ENCODE data around the gene SHISA5. TPM values are rescaled to one million over a fixed set of nuclear protein-coding genes. Genes with fewer than 3 reads are reported as not detected.

The SHISA5 gene
- total RNA-seq, 2 experiments from 2014 or later, result 68.8 to 73.5 TPM

- H3K36me3 Mint-ChIP-seq, result peaks cover 32% of the 10 kb centered on the region
- no peaks in the 10 kb centered on the region for H3K27me3 Mint-ChIP-seq
- H3K4me1 Mint-ChIP-seq, result peaks cover 24% of the 10 kb centered on the region
- no peak overlapping the region for H3K4me3 Mint-ChIP-seq
- no peak overlapping the region for H3K27ac Mint-ChIP-seq
- no peaks in the 10 kb centered on the region for H3K9me3 Mint-ChIP-seq
- no peak for DNase-seq
Observed at GRCh38 chr3:48437812-48438211, 66.2 kb downstream of the SHISA5 start.

DNA sequence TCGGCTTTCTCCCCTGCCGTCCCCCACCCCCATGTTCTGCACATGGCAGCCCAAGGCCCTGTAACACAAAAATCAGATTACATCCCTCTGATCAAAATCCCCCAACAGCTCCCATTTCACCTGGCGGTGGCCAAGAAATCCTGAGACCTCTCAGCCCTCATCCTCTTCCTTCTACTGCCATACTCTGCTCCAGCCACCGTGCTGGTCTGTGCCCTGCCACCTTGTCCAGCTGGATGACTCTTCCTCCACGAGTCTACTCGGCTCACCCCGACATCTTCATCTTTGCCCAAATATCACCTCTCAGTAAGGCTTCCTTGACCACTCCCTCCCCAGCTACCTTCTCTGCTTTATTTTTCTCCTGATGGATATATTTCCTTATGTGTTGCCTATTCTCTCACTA, 67.1 kb downstream of the SHISA5 start:
- H3K4me3 Mint-ChIP-seq, result no peak overlapping the region
- H3K27me3 Mint-ChIP-seq, result no peaks in the 10 kb centered on the region
- peaks cover 26% of the 10 kb centered on the region for H3K36me3 Mint-ChIP-seq
- DNase-seq, result no peak
- H3K9me3 Mint-ChIP-seq, result no peaks in the 10 kb centered on the region
- H3K4me1 Mint-ChIP-seq, result peaks cover 17% of the 10 kb centered on the region
- H3K27ac Mint-ChIP-seq, result no peak overlapping the region

DNA sequence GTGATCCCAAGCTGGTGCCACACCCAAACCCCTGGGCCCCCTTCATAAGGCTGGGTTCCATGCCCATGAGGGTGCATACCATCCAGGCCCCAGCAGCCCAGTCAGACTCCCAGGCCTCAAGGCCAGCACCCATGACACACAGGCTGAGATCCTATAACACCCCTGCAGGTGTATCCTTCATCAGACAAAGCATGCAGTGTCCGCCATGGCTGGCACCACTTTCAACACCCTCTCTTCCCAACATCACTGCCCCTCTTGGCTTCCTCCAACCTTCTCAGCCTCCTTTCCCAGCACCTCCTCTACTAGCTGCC, 67.5 kb downstream of the SHISA5 start:
- Mint-ChIP-seq H3K9me3 (no peaks in the 10 kb centered on the region), H3K27ac (no peak overlapping the region), H3K4me3 (no peak overlapping the region), H3K36me3 (peaks cover 24% of the 10 kb centered on the region), H3K27me3 (no peaks in the 10 kb centered on the region), H3K4me1 (peaks cover 13% of the 10 kb centered on the region)
- no peak for DNase-seq

DNA sequence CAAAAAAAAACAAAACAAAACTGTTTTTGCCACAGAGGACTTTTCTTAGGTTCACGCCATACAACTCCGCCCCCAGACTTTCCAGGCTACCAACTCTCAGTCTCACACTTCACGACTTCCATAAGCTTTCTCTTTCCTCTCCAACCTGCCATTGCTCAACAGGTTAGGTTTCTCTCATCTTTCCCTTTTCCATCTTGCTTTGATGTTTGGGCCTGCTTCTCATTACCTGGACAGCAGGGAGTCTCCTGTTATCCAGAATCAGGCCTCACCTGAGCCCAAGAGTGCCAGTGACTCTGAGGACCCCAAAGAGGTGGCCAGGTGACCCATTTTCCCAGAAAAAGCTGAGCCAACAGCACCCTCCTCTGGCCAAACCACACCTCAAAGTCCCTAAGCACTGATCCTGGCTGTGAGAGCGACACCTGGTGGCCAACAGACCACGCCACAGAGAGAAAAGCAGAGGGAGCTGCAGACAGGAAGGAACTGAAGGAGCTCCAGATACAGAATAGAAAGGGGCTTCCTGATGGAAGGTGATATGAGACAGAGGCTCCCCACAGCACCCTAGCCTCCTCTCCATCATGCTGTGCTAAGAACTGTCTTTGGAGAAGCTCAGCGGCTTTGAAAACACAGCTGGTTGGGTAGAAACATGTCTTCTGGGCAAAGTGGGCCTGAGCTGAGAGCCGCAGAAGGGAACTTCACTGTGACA, 68.0 kb downstream of the SHISA5 start:
- Mint-ChIP-seq H3K36me3 (peaks cover 20% of the 10 kb centered on the region), H3K4me3 (no peak overlapping the region), H3K4me1 (peaks cover 12% of the 10 kb centered on the region), H3K27ac (no peak overlapping the region), H3K9me3 (no peaks in the 10 kb centered on the region), H3K27me3 (no peaks in the 10 kb centered on the region)
- DNase-seq, result peak; percentile 81

DNA sequence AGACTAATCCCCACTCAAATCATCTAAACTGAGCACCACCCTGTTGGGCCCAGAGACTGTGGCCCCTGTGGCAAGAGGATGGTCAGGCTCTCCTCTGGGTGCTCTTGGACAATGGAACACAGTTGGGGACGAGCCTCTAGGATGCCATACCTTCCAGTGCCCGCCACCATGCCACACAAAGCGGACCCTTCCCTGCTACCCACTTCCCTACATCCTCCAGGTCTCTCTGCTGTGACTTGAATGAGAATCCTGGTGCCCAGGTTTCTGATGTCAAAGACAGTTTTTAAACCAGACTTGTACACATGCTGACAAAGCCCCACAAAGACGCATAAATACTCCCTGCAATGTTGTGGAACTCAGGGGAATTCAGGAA, 68.8 kb downstream of the SHISA5 start:
- Mint-ChIP-seq H3K36me3 (peaks cover 19% of the 10 kb centered on the region), H3K27me3 (no peaks in the 10 kb centered on the region), H3K27ac (peak overlapping the region; percentile 35), H3K4me3 (no peak overlapping the region), H3K9me3 (no peaks in the 10 kb centered on the region), H3K4me1 (peaks cover 17% of the 10 kb centered on the region)
- DNase-seq, result no peak

GRCh38 chr3:48434591-48435222, 69.3 kb downstream of the SHISA5 start:
- no peak overlapping the region for H3K27ac Mint-ChIP-seq
- no peak overlapping the region for H3K4me3 Mint-ChIP-seq
- DNase-seq, result peak; percentile 16
- peaks cover 14% of the 10 kb centered on the region for H3K36me3 Mint-ChIP-seq
- no peaks in the 10 kb centered on the region for H3K27me3 Mint-ChIP-seq
- no peaks in the 10 kb centered on the region for H3K9me3 Mint-ChIP-seq
- H3K4me1 Mint-ChIP-seq, result peaks cover 19% of the 10 kb centered on the region

DNA sequence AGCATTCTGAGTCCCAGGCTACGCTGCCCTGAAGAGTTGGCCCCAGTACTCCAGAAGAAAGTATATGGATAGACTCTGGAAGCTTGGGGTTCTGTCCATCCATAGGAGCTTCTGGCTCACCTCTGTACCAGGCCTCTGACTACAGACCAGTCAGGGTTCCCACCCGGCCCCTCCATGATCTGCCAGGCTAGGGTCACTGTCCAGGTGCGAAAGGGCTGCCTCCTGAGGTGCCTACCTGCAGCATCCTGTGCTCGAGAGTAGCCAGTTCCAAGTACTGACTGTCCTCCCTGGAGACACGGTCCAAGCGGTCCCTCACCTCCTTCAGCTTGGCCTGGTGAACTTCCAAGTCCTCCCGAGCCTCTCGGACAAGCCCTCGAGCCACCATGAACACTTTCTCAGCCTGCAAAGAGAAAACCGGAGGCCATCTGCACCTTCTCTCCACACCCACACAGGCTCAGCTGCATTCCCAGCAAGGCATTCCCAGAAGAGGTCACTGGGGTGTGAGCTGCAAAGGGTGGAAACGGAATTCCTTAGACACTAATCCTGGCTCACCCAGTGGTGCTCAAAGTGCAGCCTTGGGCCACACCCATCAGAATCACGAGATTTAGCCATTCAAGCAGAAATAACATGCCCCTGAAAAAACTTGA, 70.4 kb downstream of the SHISA5 start:
- DNase-seq, result no peak
- no peaks in the 10 kb centered on the region for H3K27me3 Mint-ChIP-seq
- H3K36me3 Mint-ChIP-seq, result peaks cover 13% of the 10 kb centered on the region
- H3K4me3 Mint-ChIP-seq, result no peak overlapping the region
- no peaks in the 10 kb centered on the region for H3K9me3 Mint-ChIP-seq
- peaks cover 13% of the 10 kb centered on the region for H3K4me1 Mint-ChIP-seq
- H3K27ac Mint-ChIP-seq, result no peak overlapping the region

DNA sequence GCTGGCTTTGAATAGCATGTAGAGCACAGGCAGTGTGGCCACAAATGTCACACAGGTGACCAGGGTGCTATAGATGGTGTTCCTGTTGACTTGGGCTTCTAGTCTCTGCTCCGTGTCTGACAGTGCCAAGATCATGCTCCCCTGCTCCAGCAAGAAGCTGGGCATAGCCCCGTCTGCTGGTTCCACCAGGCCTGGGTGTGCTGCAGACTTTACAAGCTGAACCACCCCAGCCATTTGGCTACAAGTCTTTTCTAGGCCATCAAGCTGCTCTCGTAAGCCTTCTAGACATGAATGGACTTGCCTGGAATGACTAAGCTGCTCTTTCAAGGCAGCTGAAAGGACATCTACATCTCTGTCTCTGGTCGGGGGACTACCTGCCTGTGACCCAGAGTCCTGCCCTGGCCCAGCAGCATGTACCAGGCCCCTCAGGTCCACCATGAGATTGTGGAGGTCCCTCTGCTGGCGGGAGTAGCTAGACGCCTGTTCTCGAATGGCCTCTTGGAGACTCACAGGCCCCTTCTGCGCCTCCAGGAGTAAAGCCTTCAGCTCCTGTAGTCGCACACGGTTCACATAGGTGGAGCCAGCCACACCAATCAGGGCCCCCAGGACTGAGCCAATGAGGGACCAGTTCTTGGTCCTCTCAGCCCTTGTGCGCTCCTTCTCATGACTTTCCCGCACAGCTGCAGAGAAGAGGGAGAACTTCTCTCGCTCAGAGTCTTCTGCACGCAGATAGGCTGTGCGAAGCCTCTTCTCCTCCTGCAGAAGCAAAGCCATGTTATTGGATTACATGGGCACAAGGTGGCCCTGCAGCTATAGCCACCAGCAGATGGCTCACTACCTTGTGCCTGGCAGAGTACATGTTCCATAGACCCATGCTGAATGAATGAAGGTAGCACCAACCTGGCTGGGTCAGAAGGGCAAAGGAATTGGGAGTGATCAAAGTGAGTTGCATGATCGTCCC, 71.3 kb downstream of the SHISA5 start:
- Mint-ChIP-seq H3K36me3 (peaks cover 11% of the 10 kb centered on the region), H3K9me3 (no peaks in the 10 kb centered on the region), H3K27ac (no peak overlapping the region), H3K27me3 (peaks cover 7% of the 10 kb centered on the region), H3K4me1 (peaks cover 9% of the 10 kb centered on the region), H3K4me3 (no peak overlapping the region)
- DNase-seq, result no peak

GRCh38 chr3:48431224-48432029, 72.5 kb downstream of the SHISA5 start:
- no peaks in the 10 kb centered on the region for H3K9me3 Mint-ChIP-seq
- no peak for DNase-seq
- peaks cover 9% of the 10 kb centered on the region for H3K4me1 Mint-ChIP-seq
- H3K4me3 Mint-ChIP-seq, result peak overlapping the region; percentile 11
- peaks cover 11% of the 10 kb centered on the region for H3K36me3 Mint-ChIP-seq
- H3K27me3 Mint-ChIP-seq, result peaks cover 7% of the 10 kb centered on the region
- no peak overlapping the region for H3K27ac Mint-ChIP-seq

GRCh38 chr3:48430708-48431101, 73.3 kb downstream of the SHISA5 start:
- H3K9me3 Mint-ChIP-seq, result no peaks in the 10 kb centered on the region
- peaks cover 7% of the 10 kb centered on the region for H3K27me3 Mint-ChIP-seq
- peaks cover 11% of the 10 kb centered on the region for H3K36me3 Mint-ChIP-seq
- DNase-seq, result no peak
- peaks cover 9% of the 10 kb centered on the region for H3K4me1 Mint-ChIP-seq
- H3K4me3 Mint-ChIP-seq, result peak overlapping the region; percentile 11
- no peak overlapping the region for H3K27ac Mint-ChIP-seq

GRCh38 chr3:48429960-48430707, 73.8 kb downstream of the SHISA5 start, which contains the start of gene PLXNB1:
Gene PLXNB1 (minus strand): TSS chr3:48430086. CDS start chr3:48424611, 5,475 bp downstream.
- Mint-ChIP-seq H3K4me1 (peaks cover 9% of the 10 kb centered on the region), H3K9me3 (no peaks in the 10 kb centered on the region), H3K4me3 (peak within 1 kb of the TSS; percentile 79), H3K27me3 (peaks cover 7% of the 10 kb centered on the region), H3K36me3 (peaks cover 8% of the 10 kb centered on the region), H3K27ac (no peak within 1 kb of the TSS)
- DNase-seq, result peak; percentile 16

- H3K4me3 Mint-ChIP-seq, result peak overlapping the region; percentile 79
- DNase-seq, result peak; percentile 71
- H3K27ac Mint-ChIP-seq, result no peak overlapping the region
- H3K27me3 Mint-ChIP-seq, result peaks cover 7% of the 10 kb centered on the region
- H3K9me3 Mint-ChIP-seq, result no peaks in the 10 kb centered on the region
- H3K4me1 Mint-ChIP-seq, result peaks cover 9% of the 10 kb centered on the region
- H3K36me3 Mint-ChIP-seq, result peaks cover 8% of the 10 kb centered on the region
Observed at GRCh38 chr3:48429317-48429959, 74.5 kb downstream of the SHISA5 start.

GRCh38 chr3:48428572-48429316, 75.2 kb downstream of the SHISA5 start:
- peaks cover 9% of the 10 kb centered on the region for H3K4me1 Mint-ChIP-seq
- H3K27ac Mint-ChIP-seq, result no peak overlapping the region
- H3K36me3 Mint-ChIP-seq, result peaks cover 8% of the 10 kb centered on the region
- no peak for DNase-seq
- no peaks in the 10 kb centered on the region for H3K9me3 Mint-ChIP-seq
- H3K27me3 Mint-ChIP-seq, result peaks cover 7% of the 10 kb centered on the region
- H3K4me3 Mint-ChIP-seq, result no peak overlapping the region
